ENCODE measurements around the gene HSPA1A. TPM values are rescaled to one million over a fixed set of nuclear protein-coding genes. Genes with fewer than 3 reads are reported as not detected.

Gene HSPA1A
- total and polyA plus RNA-seq, 9 of the 15 experiments (the other 6 are each of a cell fraction or from before 2014, with no cell fraction given), result 2.2 to 273 (median 107) TPM

- TF ChIP-seq THAP7 (CRISPR knock-in tag; IDR thresholded peaks at IDR 0.05) (0 out of 2 replicates have a peak, but pooled peaks have one; percentile 24), ERF (CRISPR knock-in tag; IDR thresholded peaks at IDR 0.05) (no peak; the same call in 1 of the 2 replicates), ZNF780A (CRISPR knock-in tag; IDR thresholded peaks at IDR 0.05) (peak; percentile 76; the same call in 1 of the 2 replicates), MTA2 (IDR thresholded peaks at IDR 0.05; ENCODE audit: low read depth) (no peak), SREBF1 (IDR thresholded peaks at IDR 0.05; ENCODE audit: borderline replicate concordance, low read depth, low read length) (peak; percentile 70; the same call in 1 of the 2 replicates), TFAM (CRISPR knock-in tag; conservative IDR thresholded peaks at IDR 0.05) (no peak), TSHZ1 (CRISPR knock-in tag; IDR thresholded peaks at IDR 0.05) (no peak), THRAP3 (IDR thresholded peaks at IDR 0.05; ENCODE audit: borderline replicate concordance) (no peak), ATF7 (IDR thresholded peaks at IDR 0.05) (no peak), XRCC5 (IDR thresholded peaks at IDR 0.05; ENCODE audit: low read depth, low read length) (no peak), FOXP4 (CRISPR knock-in tag; IDR thresholded peaks at IDR 0.05; ENCODE audit: borderline replicate concordance) (no peak), HMG20B (CRISPR knock-in tag; IDR thresholded peaks at IDR 0.05) (peak; percentile 86; the same call in 1 of the 2 replicates), PBX2 (CRISPR knock-in tag; IDR thresholded peaks at IDR 0.05; ENCODE audit: low read depth) (no peak), PBX2 (tag; conservative IDR thresholded peaks at IDR 0.05; ENCODE audit: low read depth) (0 out of 2 replicates have a peak, but pooled peaks have one; percentile 7), DIDO1 (tag; IDR thresholded peaks at IDR 0.05; ENCODE audit: low read depth) (no peak), RBM25 (IDR thresholded peaks at IDR 0.05; ENCODE audit: low read depth, low read length, severe bottlenecking) (no peak), GATAD2A (IDR thresholded peaks at IDR 0.05) (no peak), LEF1 (IDR thresholded peaks at IDR 0.05) (no peak), ZFX (CRISPR knock-in tag; IDR thresholded peaks at IDR 0.05) (no peak), ZNF584 (CRISPR knock-in tag; IDR thresholded peaks at IDR 0.05; ENCODE audit: low read depth) (no peak)
Measured at GRCh38 chr6:31822036-31822821, 6.9 kb downstream of the HSPA1A start (continued).
